ENCODE data around the gene AGO1.

DNA sequence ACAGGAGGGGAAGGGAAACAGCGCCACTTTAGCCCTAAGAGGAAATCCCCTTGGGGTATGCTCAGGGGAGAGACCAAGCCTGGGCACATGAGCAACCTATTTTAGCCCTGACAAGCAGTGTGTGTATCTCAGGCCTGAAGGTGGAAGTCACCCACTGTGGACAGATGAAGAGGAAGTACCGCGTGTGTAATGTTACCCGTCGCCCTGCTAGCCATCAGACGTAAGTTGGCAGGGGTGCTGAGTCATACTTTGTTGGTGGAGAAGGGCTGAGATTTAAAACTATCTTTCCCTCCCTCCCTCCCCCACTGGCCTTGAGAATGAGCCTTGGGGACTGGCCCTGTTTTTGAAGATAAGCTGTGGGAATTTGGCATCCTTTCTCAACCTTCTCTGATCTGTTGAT lies 11.2 kb downstream of the AGO1 start:
- TF ChIP-seq EP300 (IDR thresholded peaks at IDR 0.05; ENCODE audit: borderline replicate concordance in 1 of 2, low read depth in 2 of 2, low read length in 2 of 2) (no peak), CREB1 (IDR thresholded peaks at IDR 0.05) (no peak), RAD21 (IDR thresholded peaks at IDR 0.05 in 1 of 2, conservative IDR thresholded peaks at IDR 0.05 in 1 of 2; ENCODE audit: low read depth in 2 of 2, low read length in 2 of 2) (no peak), BCL11A (IDR thresholded peaks at IDR 0.05; ENCODE audit: low read depth in 2 of 2, low read length in 2 of 2) (no peak), POLR2AphosphoS5 (IDR thresholded peaks at IDR 0.05; ENCODE audit: low read depth, low read length) (no peak), EZH2 (IDR thresholded peaks at IDR 0.05; ENCODE audit: low read depth, low read length, severe bottlenecking) (no peak), TAF1 (IDR thresholded peaks at IDR 0.05; ENCODE audit: low read depth, low read length) (no peak), SIN3A (conservative IDR thresholded peaks at IDR 0.05 in 1 of 2, IDR thresholded peaks at IDR 0.05 in 1 of 2; ENCODE audit: low read depth in 1 of 2, low read length in 2 of 2) (no peak)
- TF ChIP-seq, protein P1, sequence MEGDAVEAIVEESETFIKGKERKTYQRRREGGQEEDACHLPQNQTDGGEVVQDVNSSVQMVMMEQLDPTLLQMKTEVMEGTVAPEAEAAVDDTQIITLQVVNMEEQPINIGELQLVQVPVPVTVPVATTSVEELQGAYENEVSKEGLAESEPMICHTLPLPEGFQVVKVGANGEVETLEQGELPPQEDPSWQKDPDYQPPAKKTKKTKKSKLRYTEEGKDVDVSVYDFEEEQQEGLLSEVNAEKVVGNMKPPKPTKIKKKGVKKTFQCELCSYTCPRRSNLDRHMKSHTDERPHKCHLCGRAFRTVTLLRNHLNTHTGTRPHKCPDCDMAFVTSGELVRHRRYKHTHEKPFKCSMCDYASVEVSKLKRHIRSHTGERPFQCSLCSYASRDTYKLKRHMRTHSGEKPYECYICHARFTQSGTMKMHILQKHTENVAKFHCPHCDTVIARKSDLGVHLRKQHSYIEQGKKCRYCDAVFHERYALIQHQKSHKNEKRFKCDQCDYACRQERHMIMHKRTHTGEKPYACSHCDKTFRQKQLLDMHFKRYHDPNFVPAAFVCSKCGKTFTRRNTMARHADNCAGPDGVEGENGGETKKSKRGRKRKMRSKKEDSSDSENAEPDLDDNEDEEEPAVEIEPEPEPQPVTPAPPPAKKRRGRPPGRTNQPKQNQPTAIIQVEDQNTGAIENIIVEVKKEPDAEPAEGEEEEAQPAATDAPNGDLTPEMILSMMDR (IDR thresholded peaks at IDR 0.05; ENCODE audit: control extremely low read depth in 1 of 3, insufficient read depth in 1 of 3, low read depth in 1 of 3, low read length in 3 of 3), result no peak
- TF ChIP-seq, protein P2, sequence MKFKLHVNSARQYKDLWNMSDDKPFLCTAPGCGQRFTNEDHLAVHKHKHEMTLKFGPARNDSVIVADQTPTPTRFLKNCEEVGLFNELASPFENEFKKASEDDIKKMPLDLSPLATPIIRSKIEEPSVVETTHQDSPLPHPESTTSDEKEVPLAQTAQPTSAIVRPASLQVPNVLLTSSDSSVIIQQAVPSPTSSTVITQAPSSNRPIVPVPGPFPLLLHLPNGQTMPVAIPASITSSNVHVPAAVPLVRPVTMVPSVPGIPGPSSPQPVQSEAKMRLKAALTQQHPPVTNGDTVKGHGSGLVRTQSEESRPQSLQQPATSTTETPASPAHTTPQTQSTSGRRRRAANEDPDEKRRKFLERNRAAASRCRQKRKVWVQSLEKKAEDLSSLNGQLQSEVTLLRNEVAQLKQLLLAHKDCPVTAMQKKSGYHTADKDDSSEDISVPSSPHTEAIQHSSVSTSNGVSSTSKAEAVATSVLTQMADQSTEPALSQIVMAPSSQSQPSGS (IDR thresholded peaks at IDR 0.05; ENCODE audit: low read length), result no peak
